Fibroblast of pulmonary artery (primary cell): ENCODE measurements around the gene RAB26.

ENCODE experiments used
- DNase-seq: peaks from one replicate; pipeline ENCODE4 v3.0.0-alpha.2; 2010; ENCODE audit warnings: low read depth
- H3K4me3 ChIP-seq: replicated peaks from 2 replicates; pipeline ENCODE4 v1.5.1; 2011; ENCODE audit warnings: low read depth, mild to moderate bottlenecking, control low read depth, low read length, moderate library complexity
- TF ChIP-seq, protein P1 (sequence below): IDR thresholded peaks from 2 replicates; pipeline ENCODE4 v1.5.1; 2011; ENCODE audit warnings: mild to moderate bottlenecking, control low read depth, low read length, inconsistent platforms; ENCODE audit errors: missing control alignments

RAB26 gene

DNA sequence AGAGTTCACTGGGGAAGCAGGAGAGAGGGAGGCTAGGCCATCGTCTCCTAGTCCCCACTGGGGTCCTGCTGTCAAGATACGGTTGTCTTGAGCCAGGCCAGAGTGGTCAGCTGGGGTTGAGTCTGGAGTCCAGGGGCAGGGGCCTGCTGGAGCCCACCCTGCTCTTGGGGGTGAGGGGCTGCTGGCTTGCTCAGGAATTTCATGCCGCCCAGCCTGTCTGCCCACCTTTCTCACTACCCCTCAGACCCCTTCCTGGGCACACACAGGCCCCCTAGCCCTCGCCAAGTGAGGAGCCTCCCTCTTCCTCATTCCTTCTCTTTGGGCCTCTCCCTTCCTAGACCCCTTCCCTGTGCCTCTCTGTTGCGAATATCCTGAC lies 8.4 kb downstream of the RAB26 start:
- TF ChIP-seq, protein P1, sequence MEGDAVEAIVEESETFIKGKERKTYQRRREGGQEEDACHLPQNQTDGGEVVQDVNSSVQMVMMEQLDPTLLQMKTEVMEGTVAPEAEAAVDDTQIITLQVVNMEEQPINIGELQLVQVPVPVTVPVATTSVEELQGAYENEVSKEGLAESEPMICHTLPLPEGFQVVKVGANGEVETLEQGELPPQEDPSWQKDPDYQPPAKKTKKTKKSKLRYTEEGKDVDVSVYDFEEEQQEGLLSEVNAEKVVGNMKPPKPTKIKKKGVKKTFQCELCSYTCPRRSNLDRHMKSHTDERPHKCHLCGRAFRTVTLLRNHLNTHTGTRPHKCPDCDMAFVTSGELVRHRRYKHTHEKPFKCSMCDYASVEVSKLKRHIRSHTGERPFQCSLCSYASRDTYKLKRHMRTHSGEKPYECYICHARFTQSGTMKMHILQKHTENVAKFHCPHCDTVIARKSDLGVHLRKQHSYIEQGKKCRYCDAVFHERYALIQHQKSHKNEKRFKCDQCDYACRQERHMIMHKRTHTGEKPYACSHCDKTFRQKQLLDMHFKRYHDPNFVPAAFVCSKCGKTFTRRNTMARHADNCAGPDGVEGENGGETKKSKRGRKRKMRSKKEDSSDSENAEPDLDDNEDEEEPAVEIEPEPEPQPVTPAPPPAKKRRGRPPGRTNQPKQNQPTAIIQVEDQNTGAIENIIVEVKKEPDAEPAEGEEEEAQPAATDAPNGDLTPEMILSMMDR = no peak
- no peak for DNase-seq
- H3K4me3 ChIP-seq = peak overlapping the region; percentile 91

- H3K4me3 ChIP-seq = peak overlapping the region; percentile 91
- TF ChIP-seq, protein P1 = no peak
- no peak for DNase-seq
Observed at GRCh38 chr16:2157480-2158261, 9.2 kb downstream of the RAB26 start.

- DNase-seq = no peak
- no peak overlapping the region for H3K4me3 ChIP-seq
- TF ChIP-seq, protein P1 = no peak
Observed at GRCh38 chr16:2158262-2158638, 9.8 kb downstream of the RAB26 start.

GRCh38 chr16:2159175-2159838 lies 10.9 kb downstream of the RAB26 start:
- peak; percentile 85 for DNase-seq
- TF ChIP-seq, protein P1 = no peak
- no peak overlapping the region for H3K4me3 ChIP-seq

DNA sequence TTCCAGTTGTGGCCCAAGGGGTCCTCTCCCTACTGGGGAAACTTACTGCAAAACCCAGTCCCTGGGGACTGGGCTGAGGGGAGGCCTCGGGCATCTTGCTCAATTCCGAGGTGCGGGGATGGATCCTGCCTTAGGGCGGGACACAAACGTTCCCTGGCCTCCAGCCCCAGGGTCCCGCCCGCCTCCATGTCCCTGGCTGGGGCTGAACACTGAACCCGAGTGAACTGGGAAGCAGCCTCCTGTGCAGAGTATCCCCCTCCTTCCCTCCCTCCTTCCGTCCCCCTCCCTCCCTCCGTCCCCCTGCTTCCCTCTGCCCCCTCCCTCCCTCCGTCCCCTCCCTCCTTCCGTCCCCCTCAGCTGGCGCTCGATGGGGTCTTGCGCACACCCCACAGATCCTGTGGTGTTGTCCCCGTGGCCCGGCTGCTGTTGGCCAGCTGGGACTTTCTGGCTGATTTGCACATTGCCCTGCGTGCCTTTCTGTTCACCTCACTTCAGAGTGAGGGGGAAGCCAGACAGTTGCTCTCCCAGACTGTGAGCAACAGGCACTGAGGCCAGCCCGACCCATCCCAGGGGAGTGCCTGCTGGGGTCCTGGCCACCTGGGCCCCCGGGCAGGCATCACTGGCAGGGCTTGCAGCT lies 12.6 kb downstream of the RAB26 start:
- no peak overlapping the region for H3K4me3 ChIP-seq
- DNase-seq = peak; percentile 39
- TF ChIP-seq, protein P1 = no peak

- DNase-seq = no peak
- H3K4me3 ChIP-seq = no peak overlapping the region
- TF ChIP-seq, protein P1 = no peak
Observed at GRCh38 chr16:2161911-2162310, 13.5 kb downstream of the RAB26 start.
